DOHH2 (cell line): ENCODE measurements around the gene FAAP100.

Experiments
- EZH2phosphoT487 ChIP-seq: fragments of 200-600 bp; sonication (generic); IDR thresholded peaks from 2 replicates; pipeline ENCODE4 v1.6.1; 2017; ENCODE audit warnings: borderline replicate concordance, mild to moderate bottlenecking, antibody characterized with exemption, low read length, moderate library complexity, mixed read lengths
- TF ChIP-seq, protein P1 (sequence below): fragments of 200-600 bp; sonication (generic); IDR thresholded peaks from one replicate; pipeline ENCODE4 v1.5.1; 2014; ENCODE audit warnings: antibody characterized with exemption, mild to moderate bottlenecking, low read depth, low read length; ENCODE audit not compliant: poor library complexity, severe bottlenecking

DNA sequence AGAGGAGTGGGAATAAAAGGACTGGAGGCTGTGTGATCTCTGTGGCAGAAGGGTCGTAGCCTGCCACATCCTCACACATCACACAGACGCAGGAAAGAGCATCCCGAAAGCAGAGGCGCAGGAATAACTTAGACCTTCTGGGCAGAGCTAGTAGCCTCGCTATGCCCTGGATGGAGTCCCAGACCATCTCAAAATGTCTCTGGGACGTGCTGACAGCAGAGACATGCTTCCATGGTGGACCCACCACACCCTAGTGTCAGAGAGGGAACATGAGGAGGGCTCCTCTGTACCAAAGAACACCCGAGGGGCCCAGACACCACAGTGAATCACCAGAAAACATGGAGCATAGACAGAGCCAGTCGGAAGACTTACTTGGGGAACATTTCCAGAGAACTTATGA is 29.6 kb upstream of the FAAP100 start:
- TF ChIP-seq, protein P1, sequence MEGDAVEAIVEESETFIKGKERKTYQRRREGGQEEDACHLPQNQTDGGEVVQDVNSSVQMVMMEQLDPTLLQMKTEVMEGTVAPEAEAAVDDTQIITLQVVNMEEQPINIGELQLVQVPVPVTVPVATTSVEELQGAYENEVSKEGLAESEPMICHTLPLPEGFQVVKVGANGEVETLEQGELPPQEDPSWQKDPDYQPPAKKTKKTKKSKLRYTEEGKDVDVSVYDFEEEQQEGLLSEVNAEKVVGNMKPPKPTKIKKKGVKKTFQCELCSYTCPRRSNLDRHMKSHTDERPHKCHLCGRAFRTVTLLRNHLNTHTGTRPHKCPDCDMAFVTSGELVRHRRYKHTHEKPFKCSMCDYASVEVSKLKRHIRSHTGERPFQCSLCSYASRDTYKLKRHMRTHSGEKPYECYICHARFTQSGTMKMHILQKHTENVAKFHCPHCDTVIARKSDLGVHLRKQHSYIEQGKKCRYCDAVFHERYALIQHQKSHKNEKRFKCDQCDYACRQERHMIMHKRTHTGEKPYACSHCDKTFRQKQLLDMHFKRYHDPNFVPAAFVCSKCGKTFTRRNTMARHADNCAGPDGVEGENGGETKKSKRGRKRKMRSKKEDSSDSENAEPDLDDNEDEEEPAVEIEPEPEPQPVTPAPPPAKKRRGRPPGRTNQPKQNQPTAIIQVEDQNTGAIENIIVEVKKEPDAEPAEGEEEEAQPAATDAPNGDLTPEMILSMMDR: no peak
- no peak for TF ChIP-seq EZH2phosphoT487
